NCI-H1048 (cell line): ENCODE results near the gene PDGFB.

ENCODE experiments used
- DNase-seq: peaks from one replicate; lab custom pipeline; 2025; lab: John Stamatoyannopoulos, UW

Gene PDGFB

GRCh38 chr22:39239561-39240423 is 5.0 kb downstream of the PDGFB start:
- no peak for DNase-seq

DNA sequence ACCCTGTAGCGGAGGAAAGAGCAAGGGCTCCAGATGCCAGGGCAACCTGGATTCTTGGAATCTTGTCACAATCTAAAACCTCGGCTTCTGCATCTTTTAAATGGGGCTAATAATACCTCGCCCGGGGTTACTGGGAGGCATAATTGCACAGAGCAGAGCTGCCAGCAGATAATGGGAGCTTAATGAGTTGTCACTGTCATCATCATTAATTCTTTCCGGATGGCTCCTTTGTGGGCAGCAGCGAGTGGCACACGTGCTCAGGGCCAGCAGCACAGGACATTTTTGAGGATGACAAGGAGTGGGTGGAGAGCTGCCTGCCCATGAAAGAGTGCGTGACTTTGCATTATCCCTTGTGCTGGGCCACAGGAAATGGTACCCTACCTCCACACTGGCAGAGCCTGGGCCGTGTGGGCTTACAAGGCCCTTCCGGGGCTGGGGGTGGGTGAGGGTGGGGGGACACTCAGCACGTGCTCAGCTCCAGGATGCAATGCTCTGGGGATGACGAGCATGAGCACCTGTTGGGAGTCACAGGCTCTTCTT is 5.7 kb downstream of the PDGFB start:
- no peak for DNase-seq

DNA sequence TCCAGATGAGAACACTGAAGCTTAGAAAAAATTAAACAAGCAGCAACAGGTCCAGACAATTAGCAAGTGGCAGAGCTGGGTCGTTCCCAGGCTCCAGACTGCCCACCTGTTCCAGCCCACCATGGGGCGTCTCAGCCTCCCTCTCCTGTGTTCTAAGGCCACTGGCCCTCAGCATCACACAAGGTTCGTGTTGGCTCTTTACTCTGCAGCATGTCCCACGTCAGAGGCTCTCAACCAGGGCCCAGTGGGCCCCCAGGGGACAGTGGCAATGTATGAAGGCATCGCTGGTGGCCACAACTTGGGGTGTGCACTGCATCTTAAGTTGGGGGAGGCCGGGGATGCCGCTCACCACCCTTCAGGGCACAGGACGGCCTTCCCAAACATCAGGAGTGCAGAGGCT is 6.2 kb downstream of the PDGFB start:
- DNase-seq = no peak

DNA sequence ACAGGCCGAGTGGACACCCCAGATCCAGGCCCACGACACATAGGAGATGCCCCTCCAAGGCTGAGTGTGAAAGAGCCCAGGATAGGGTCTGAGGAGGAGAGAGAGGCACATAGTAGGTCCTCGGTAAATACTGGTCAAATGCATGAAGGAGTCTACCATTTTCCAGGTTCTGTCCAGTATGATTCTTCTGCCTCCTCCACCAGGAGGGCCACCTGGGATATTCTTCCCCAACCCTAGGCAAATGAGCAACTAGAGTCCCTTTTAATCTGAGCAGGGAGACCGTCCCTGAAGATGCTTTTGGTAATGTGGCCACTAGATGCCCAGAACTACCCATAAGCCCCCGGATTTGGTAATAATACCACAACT is 6.7 kb downstream of the PDGFB start:
- DNase-seq = no peak

GRCh38 chr22:39237318-39238100 is 7.3 kb downstream of the PDGFB start:
- DNase-seq = no peak

- DNase-seq = no peak
Measured at GRCh38 chr22:39236321-39237317, 8.2 kb downstream of the PDGFB start.

- no peak for DNase-seq
Measured at GRCh38 chr22:39234867-39235687, 9.7 kb downstream of the PDGFB start.

DNA sequence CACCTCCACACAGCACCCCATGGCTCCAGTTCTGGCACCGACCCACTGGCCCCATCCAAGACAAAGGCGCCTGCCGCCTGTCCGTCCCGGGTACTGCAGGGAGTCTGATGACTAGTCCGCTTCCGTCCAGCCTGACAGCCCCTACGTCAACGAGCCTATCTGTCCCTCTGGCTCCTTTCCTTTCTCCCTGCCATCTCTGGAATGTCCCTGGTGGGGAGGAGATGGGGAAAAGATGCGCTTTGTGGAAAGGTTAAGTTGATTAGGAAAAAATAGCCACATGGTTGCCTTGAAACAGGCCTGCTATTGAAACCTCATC is 10.4 kb downstream of the PDGFB start:
- no peak for DNase-seq

GRCh38 chr22:39233710-39234471 is 10.9 kb downstream of the PDGFB start:
- DNase-seq = no peak

DNA sequence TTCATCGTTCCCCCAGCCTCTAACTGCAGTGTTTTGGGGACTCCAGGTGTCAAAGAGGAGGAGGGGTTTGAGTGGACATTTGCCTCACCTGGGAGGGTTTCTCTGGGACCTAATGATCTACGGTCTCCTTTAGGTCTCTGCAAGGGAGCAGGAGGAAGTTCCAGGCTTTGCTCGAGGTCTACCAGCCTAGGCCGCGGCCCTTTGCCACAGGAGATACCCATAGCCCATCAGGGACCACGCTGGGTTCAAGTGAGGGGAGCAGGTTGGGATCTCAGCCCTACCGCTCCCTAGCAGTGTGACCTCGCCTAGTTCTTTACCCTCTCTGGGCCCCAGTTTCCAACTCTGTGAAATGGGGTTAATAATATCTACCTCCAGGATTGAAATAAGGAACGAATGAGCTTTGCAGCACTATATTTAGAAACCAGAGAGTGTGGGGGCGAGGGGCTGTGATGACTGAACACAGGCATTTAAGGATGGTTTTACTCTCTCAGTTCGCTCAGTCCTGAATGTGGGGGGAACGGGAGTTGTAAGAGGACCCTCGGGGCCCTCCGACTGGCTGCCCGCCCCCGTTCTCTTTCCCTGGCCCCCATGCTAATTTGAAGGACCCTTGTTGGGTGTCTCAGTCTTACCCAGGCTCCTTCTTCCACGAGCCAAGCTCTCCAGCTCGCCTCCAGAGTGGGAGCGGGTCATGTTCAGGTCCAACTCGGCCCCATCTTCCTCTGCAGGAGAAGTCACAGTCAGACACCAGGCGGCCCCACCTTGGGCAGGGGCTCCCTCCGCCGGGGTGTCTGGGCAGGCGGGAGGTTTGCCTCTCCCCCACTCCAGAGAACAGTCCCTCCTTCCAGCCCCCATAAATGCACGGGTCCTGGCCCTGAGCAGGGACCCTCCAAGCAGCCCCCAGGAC is 11.7 kb downstream of the PDGFB start:
- no peak for DNase-seq

DNA sequence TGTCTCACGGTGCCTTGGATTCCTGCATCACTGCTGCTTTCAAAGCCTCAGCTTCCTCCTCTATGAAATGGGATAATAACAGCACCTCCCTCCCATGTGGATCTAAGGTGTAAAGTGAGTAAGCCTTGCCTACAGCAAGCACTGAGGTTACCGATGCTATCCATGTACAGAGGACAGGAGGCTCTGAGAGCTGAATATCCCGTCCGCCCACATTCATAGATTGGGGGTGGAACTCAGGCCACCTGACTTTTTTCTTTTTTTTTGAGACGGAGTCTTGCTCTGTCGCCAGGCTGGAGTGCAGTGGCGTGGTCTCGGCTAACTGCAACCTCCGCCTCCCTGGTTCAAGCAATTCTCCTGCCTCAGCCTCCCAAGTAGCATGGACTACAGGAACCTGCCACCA is 12.5 kb downstream of the PDGFB start:
- no peak for DNase-seq

GRCh38 chr22:39231197-39231950 is 13.4 kb downstream of the PDGFB start:
- DNase-seq = no peak

- no peak for DNase-seq
Measured at GRCh38 chr22:39230261-39231196, 14.3 kb downstream of the PDGFB start.

DNA sequence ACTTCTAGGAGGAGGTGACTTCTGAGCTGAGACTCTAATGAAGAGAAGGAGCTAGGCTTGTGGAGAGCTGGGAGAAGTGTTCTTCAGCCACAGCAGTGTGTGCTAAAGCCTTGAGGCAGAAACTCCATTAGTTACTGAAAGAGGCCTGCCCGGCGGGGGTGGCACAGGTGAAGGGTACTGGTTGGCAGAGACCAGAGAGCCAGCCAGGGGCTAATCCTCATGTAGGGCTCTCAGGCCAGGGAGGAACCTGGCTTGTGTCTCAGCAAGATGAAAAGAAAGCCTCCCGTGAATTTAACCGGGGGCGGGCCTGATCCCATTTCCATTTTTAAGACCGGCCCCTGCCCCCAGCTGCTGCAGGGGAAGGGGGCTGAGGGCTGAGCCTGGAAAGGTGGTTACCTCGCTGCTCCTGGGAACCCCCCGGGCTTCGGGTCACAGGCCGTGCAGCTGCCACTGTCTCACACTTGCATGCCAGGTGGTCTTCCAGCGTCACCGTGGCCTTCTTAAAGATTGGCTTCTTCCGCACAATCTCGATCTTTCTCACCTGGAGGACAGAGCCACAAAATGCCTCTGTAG is 15.0 kb downstream of the PDGFB start:
- no peak for DNase-seq

- DNase-seq = no peak
Measured at GRCh38 chr22:39229075-39229474, 15.7 kb downstream of the PDGFB start.

DNA sequence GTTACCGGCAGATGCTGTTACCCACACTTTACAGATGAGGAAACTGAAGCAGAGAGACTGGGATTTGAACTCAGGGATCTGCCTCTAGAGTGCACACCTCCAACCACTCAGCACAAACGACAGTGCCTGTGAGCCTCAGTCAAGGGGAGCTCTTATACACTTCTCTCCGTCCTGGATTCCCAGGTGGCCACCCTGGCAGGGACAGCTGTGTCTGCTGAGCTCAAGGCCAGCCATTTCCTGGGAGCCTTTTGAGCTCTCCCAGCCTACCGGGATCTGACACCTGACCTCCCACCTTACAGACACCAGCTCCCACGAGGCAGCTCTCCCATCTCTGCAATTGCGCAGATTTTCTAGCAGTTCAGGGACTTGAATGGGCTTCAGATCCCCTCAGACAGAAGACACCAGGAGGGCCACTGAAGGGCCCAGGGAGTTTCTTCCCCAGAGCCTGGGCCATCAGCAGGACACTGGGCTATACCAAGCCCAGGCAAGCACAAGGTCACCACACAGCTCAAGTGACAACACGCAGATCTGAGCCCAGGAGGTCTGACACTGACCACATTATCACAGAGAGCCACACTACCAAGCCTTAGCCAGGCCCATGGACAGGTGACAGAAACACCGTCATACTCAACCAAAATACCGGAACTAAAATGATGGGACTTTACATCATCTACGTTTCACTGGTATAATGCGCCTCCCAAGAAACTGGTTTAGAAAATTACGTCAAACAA is 17.1 kb downstream of the PDGFB start:
- DNase-seq = no peak
